Measurements from ENCODE around the gene ATP8B3. TPM values are rescaled to one million over a fixed set of nuclear protein-coding genes. Genes with fewer than 3 reads are reported as not detected.

Gene ATP8B3
- total and polyA plus RNA-seq, 7 donors, result under 0.01 to 3.9 (median 0.68) TPM; not detected in 2

DNA sequence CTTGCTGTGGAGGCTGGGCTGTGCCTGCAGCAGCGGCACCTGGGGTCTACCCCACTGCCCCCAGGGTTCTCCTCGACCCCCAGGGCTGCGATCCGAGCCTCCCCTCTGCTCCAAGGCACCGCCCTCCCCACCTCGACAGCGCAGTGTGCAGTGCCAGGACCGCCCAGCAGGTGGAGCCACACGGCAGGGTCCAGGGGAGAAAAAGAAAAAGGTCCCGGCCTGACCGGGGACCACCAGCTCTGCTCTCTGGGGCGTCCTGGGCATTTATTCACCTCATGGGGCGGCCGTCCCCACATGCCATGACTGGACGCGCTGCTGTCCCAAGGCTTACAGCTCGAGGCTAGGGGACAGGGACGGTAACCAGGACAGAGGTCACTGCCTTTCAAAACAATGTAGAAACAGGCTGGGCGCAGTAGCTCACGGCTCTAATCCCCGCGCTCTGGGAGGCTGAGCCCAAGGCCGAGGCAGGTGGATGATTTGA lies 25.6 kb upstream of the ATP8B3 start:
- no peaks in the 10 kb centered on the region for H3K27me3 ChIP-seq
- no peak for DNase-seq
- peak overlapping the region in 2 of 4 donors; percentile 7 for H3K27ac ChIP-seq
- peaks cover 0 to 6% (median 0%) of the 10 kb centered on the region in 4 donors for H3K36me3 ChIP-seq
- intact Hi-C loops (cut with DNase I), result no loop called here
- H3K4me1 ChIP-seq, result peaks cover 0 to 45% (median 36%) of the 10 kb centered on the region in 4 donors
- no peak overlapping the region for H3K4me3 ChIP-seq
- no peak for TF ChIP-seq EP300 (IDR thresholded peaks at IDR 0.05)
- TF ChIP-seq, protein P1, sequence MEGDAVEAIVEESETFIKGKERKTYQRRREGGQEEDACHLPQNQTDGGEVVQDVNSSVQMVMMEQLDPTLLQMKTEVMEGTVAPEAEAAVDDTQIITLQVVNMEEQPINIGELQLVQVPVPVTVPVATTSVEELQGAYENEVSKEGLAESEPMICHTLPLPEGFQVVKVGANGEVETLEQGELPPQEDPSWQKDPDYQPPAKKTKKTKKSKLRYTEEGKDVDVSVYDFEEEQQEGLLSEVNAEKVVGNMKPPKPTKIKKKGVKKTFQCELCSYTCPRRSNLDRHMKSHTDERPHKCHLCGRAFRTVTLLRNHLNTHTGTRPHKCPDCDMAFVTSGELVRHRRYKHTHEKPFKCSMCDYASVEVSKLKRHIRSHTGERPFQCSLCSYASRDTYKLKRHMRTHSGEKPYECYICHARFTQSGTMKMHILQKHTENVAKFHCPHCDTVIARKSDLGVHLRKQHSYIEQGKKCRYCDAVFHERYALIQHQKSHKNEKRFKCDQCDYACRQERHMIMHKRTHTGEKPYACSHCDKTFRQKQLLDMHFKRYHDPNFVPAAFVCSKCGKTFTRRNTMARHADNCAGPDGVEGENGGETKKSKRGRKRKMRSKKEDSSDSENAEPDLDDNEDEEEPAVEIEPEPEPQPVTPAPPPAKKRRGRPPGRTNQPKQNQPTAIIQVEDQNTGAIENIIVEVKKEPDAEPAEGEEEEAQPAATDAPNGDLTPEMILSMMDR (IDR thresholded peaks at IDR 0.05), result peak; percentile 34 to 85 (median 66)
- H3K9me3 ChIP-seq, result no peaks in the 10 kb centered on the region
- WGBS, 2 donors, result 12 to 41% methylated on average over 23 of the region's 23 CpGs

DNA sequence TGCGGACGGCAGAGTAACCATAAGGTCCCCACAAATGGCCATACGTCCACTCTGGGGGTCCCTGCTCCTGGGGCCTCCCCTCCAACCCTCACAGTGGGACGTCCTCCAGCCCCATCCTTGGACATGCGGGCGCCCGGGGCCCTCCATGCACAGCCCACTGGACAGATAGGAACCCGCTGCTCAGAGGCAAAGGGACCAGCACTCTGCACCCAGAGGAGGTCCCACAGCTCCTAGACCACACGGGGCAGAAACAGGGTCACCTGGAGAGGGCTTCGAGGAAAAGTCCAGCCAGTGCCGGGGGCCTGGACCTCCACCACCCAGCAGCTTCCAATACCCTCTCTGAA lies 25.1 kb upstream of the ATP8B3 start:
- intact Hi-C loops (cut with DNase I), result no loop called here
- peaks cover 0 to 41% (median 32%) of the 10 kb centered on the region in 4 donors for H3K4me1 ChIP-seq

DNA sequence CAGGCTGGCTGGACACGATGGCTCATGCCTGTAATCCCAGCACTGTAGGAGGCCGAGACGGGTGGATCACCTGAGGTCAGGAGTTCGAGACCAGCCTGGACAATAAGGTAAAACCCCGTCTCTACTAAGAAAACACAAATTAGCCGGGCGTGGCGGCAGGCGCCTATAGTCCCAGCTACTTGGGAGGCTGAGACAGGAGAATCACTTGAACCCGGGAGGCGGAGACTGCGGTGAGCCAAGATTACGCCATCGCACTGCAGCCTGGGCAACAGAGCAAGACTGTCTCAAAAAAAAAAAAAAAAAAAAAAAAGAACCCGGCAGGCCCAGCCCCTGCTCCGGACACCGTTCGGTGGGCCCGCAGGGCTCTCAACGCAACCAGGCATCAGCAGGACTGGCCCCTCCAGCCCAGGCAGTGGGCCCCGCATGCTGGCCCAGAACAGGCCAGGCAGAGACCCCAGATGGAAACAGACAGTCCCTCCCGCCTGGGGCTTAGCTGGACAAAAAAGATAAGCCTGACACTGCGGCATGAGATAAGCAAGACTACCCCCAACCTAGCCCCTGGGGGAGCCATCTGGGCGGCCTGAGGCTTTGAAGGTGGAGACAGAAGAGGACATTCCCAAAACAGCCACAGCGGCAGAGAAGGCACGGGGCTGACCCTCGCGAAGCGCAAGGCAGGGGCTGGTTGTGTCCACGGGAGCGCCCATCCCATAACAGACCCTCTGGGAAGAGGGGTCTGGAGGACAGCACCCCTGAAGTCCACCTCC lies 24.6 kb upstream of the ATP8B3 start:
- intact Hi-C loops (cut with DNase I), result no loop called here

More for the DNA sequence above, 25.1 kb upstream of the ATP8B3 start:
- H3K27me3 ChIP-seq, result no peaks in the 10 kb centered on the region
- TF ChIP-seq, protein P1 (IDR thresholded peaks at IDR 0.05), result no peak
- TF ChIP-seq POLR2A (IDR thresholded peaks at IDR 0.05) (no peak), EP300 (IDR thresholded peaks at IDR 0.05) (no peak), POLR2AphosphoS5 (IDR thresholded peaks at IDR 0.05) (no peak)
- no peaks in the 10 kb centered on the region for H3K9me3 ChIP-seq
- WGBS, 2 donors, result 70 to 82% methylated on average over 11 of the region's 11 CpGs
- no peak for DNase-seq
- H3K4me3 ChIP-seq, result no peak overlapping the region
- no peak overlapping the region for H3K27ac ChIP-seq
- H3K36me3 ChIP-seq, result peaks cover 0 to 6% (median 0%) of the 10 kb centered on the region in 4 donors

DNA sequence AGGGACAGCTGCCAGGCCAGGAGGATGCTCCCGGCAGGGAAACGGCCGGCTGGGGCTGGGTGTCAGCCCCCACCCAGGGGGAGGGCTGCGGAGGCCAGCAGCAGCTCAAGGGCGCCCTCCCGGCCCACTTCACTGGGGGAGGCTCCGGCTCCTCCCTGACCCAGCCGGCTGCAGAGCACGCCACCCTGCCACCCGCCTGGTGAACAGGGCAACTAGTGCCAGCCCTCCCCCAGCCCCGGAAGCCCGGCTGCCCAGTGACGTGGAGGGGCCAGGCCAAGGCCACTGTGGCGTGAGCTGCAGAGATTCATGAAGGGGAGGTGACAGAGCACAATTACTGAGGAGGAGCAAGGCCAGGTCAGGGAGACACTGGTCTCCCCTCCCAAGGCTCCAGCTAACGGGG lies 21.5 kb upstream of the ATP8B3 start:
- no peak for DNase-seq
- peaks cover 0 to 5% (median 0%) of the 10 kb centered on the region in 4 donors for H3K36me3 ChIP-seq
- no peak overlapping the region for H3K27ac ChIP-seq
- 81 to 87% methylated on average over 15 of the region's 15 CpGs for WGBS, 2 donors
- TF ChIP-seq, protein P1 (IDR thresholded peaks at IDR 0.05), result no peak
- TF ChIP-seq EP300 (IDR thresholded peaks at IDR 0.05) (no peak), POLR2AphosphoS5 (IDR thresholded peaks at IDR 0.05) (no peak), POLR2A (IDR thresholded peaks at IDR 0.05) (no peak)
- H3K9me3 ChIP-seq, result no peaks in the 10 kb centered on the region
- peaks cover 0 to 36% (median 26%) of the 10 kb centered on the region in 4 donors for H3K4me1 ChIP-seq
- intact Hi-C loops (cut with DNase I), result no loop called here
- H3K4me3 ChIP-seq, result no peak overlapping the region
- H3K27me3 ChIP-seq, result no peaks in the 10 kb centered on the region

More for the DNA sequence above, 24.6 kb upstream of the ATP8B3 start:
- Histone ChIP-seq H3K4me1 (peaks cover 0 to 38% (median 27%) of the 10 kb centered on the region in 4 donors), H3K27me3 (no peaks in the 10 kb centered on the region), H3K36me3 (peaks cover 0 to 6% (median 0%) of the 10 kb centered on the region in 4 donors), H3K4me3 (no peak overlapping the region), H3K27ac (no peak overlapping the region), H3K9me3 (no peaks in the 10 kb centered on the region)
- TF ChIP-seq, protein P1 (IDR thresholded peaks at IDR 0.05), result no peak
- TF ChIP-seq POLR2AphosphoS5 (IDR thresholded peaks at IDR 0.05), result no peak
- TF ChIP-seq POLR2A (IDR thresholded peaks at IDR 0.05), result no peak
- DNase-seq, result no peak
- WGBS, 2 donors, result 87 to 94% methylated on average over 31 of the region's 31 CpGs

Data from sigmoid colon (tissue), 7 donors.